Upper lobe of left lung (tissue), 6 donors: ENCODE data around the gene KRTAP1-1. TPM values are rescaled to one million over a fixed set of nuclear protein-coding genes. Genes with fewer than 3 reads are reported as not detected.

Experiments used
- ATAC-seq, 2 donors: fragments of 200-7000 bp; cut with Tn5 transposase; one replicate each; pipeline ENCODE4 v1.9.1; 2022; ENCODE audit warnings: mild to moderate bottlenecking in 2 of 2, moderate library complexity in 2 of 2; ENCODE audit not compliant: low FRiP score in 2 of 2
- DNase-seq, 2 donors: peaks; one replicate each; pipeline ENCODE4 v3.0.0-alpha.2; 2019 to 2020
- H3K27ac ChIP-seq, 4 donors: fragments of 200-600 bp; sonication (generic); one replicate each; pipeline ENCODE4 v1.5.1; 2016 to 2019
- H3K27me3 ChIP-seq, 4 donors: fragments of 200-600 bp; sonication (generic); one replicate each; pipeline ENCODE4 v1.5.1; 2017 to 2019
- H3K36me3 ChIP-seq, 4 donors: fragments of 200-600 bp; sonication (generic); one replicate each; pipeline ENCODE4 v1.5.1; 2016 to 2019
- H3K4me1 ChIP-seq, 4 donors: fragments of 200-600 bp; sonication (generic); one replicate each; pipeline ENCODE4 v1.5.1; 2018 to 2019
- H3K4me3 ChIP-seq, 4 donors: fragments of 200-600 bp; sonication (generic); one replicate each; pipeline ENCODE4 v1.5.1; 2017 to 2019; ENCODE audit warnings: mild to moderate bottlenecking in 2 of 4, moderate library complexity in 1 of 4
- H3K9me3 ChIP-seq, 4 donors: fragments of 200-600 bp; sonication (generic); one replicate each; pipeline ENCODE4 v1.5.1; 2018 to 2019
- EP300 ChIP-seq, 4 donors: sonication (generic); formaldehyde crosslinking; IDR thresholded peaks; one replicate each; pipeline ENCODE4 v1.5.1; 2017; ENCODE audit warnings: antibody characterized with exemption in 4 of 4, control low read depth in 2 of 4
- POLR2A ChIP-seq, 4 donors: fragments of 450-650 bp; IDR thresholded peaks; one replicate each; pipeline ENCODE4 v1.5.1; 2016 to 2017; ENCODE audit warnings: antibody characterized with exemption in 4 of 4, mild to moderate bottlenecking in 2 of 4
- POLR2AphosphoS5 ChIP-seq, 2 donors: sonication (generic); formaldehyde crosslinking; IDR thresholded peaks; one replicate each; pipeline ENCODE4 v1.5.1; 2017; ENCODE audit warnings: antibody characterized with exemption in 2 of 2
- WGBS, 2 donors: methylation state at CpG; one replicate each; pipeline ENCODE4 v1.1.5; 2017 to 2018; 5-methylcytosine and 5-hydroxymethylcytosine counted together
- total RNA-seq, 6 donors: library from RNA; depleted of rRNA in 4 of 6; stranded (reverse); fragments of >200 nt in 4 of 6; gene quantifications; one replicate each; pipeline versions ENCODE4 v1.1.0 to v1.2.1, GENCODE V29; 2016 to 2021
- TF ChIP-seq, protein P1 (sequence below), 6 experiments: fragments of 450-650 bp in 4 of 6; fragments of 200-600 bp in 2 of 6; sonication (generic) in 2 of 6; IDR thresholded peaks; one replicate each; pipeline ENCODE4 v1.5.1; 2016 to 2019; ENCODE audit warnings: antibody characterized with exemption in 6 of 6
- donor health status: DM: no; HTN: no; CAD: no; lungs with moderate emphysema.
- donor health status: DM: no; HTN: yes; CAD: no; lungs with severe emphysema.

The KRTAP1-1 gene
- total RNA-seq, 6 donors from 2014 or later, result not detected

DNA sequence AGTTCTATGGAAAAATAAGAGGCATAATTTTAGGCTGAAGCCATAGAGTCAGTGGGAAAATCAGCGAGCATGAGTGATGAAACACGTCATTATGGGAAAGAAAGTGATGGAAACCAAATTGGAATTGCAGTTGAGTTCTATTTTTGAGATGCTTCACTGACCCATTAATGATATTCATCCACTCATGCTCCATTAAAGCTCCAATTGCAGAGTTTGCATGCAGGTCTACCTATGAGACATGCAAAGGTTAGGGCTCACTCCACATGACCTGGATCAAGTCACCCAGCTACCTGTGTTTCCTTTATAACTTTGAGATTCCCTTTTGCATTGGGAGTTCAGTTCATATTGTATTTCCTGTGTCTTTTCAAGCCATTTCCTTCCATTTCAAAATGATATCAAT, 32.4 kb upstream of the KRTAP1-1 start:
- ATAC-seq (no peak), DNase-seq (no peak)
- H3K27ac ChIP-seq, result no peak overlapping the region
- no peaks in the 10 kb centered on the region for H3K9me3 ChIP-seq
- H3K27me3 ChIP-seq, result no peaks in the 10 kb centered on the region
- 89 to 90% methylated on average over 2 of the region's 2 CpGs for WGBS, 2 donors
- H3K4me3 ChIP-seq, result no peak overlapping the region
- H3K36me3 ChIP-seq, result no peaks in the 10 kb centered on the region
- TF ChIP-seq EP300 (IDR thresholded peaks at IDR 0.05) (no peak), POLR2AphosphoS5 (IDR thresholded peaks at IDR 0.05) (no peak), POLR2A (IDR thresholded peaks at IDR 0.05) (no peak)
- TF ChIP-seq, protein P1, sequence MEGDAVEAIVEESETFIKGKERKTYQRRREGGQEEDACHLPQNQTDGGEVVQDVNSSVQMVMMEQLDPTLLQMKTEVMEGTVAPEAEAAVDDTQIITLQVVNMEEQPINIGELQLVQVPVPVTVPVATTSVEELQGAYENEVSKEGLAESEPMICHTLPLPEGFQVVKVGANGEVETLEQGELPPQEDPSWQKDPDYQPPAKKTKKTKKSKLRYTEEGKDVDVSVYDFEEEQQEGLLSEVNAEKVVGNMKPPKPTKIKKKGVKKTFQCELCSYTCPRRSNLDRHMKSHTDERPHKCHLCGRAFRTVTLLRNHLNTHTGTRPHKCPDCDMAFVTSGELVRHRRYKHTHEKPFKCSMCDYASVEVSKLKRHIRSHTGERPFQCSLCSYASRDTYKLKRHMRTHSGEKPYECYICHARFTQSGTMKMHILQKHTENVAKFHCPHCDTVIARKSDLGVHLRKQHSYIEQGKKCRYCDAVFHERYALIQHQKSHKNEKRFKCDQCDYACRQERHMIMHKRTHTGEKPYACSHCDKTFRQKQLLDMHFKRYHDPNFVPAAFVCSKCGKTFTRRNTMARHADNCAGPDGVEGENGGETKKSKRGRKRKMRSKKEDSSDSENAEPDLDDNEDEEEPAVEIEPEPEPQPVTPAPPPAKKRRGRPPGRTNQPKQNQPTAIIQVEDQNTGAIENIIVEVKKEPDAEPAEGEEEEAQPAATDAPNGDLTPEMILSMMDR (IDR thresholded peaks at IDR 0.05), result no peak
- H3K4me1 ChIP-seq, result no peaks in the 10 kb centered on the region

DNA sequence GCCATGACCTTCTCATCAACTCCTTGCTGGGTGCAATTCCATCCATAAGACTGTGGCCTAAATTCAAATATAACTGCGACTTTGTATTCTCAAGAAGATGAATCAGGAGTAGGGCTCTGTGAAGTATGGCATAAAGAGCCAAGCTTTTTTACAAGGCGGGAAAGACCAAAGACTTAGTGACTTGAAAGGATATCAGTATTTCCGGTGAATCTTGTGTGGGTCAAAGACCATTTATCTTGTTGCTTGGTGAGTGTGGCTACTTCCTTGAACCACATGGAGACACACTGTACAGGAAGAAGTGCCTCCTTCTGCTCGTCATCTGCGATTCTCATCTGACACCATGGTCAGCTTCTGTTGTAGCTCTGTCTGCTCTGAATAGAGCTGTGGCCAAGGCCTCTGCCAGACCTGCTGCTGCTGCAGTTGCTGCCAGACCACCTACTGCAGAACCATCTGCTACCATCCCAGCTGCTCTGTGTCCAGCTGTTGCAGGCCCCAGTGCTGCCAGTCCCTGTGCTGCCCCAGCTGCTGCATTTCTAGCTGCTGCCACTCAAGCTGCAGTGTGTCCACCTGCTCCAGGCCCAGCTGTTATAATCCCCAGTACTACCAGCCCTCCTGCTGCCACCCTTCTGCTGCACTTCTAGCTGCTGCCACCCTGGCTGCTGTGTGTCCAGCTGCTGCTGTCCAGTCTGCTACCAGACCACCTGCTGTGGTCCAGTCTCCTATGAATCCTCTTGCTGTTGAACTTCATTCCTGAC, 30.5 kb upstream of the KRTAP1-1 start:
- Histone ChIP-seq H3K36me3 (no peaks in the 10 kb centered on the region), H3K9me3 (no peaks in the 10 kb centered on the region), H3K4me1 (no peaks in the 10 kb centered on the region), H3K27ac (no peak overlapping the region), H3K4me3 (no peak overlapping the region), H3K27me3 (no peaks in the 10 kb centered on the region)
- ATAC-seq (no peak), DNase-seq (peak in 1 of 2 donors; percentile 27)
- 67 to 75% methylated on average over 5 of the region's 5 CpGs for WGBS, 2 donors
- TF ChIP-seq POLR2AphosphoS5 (IDR thresholded peaks at IDR 0.05), result no peak
- no peak for TF ChIP-seq EP300 (IDR thresholded peaks at IDR 0.05)
- TF ChIP-seq, protein P1 (IDR thresholded peaks at IDR 0.05), result no peak
- no peak for TF ChIP-seq POLR2A (IDR thresholded peaks at IDR 0.05)

DNA sequence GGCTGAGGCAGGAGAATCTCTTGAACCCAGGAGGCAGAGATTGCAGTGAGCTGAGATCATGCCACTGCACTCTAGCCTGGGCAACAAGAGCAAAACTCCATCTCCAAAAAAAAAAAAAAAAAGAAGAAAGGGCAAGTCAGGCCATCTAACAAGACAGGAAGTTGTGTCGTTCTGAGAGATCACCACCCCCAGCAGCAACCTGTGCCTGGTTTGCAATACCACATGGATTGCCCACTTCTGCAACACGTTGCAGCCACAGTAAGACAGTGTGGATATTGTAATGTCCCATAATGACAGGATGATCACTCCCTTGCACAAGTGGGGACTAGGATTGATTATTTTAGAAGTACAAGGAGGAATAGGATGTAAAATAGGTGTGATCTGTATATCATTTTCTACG, 27.8 kb upstream of the KRTAP1-1 start:
- 73 to 77% methylated on average over 3 of the region's 3 CpGs for WGBS, 2 donors
- DNase-seq, result no peak
- no peak for ATAC-seq
- no peak overlapping the region for H3K4me3 ChIP-seq
- H3K27ac ChIP-seq, result no peak overlapping the region
- no peak for TF ChIP-seq POLR2AphosphoS5 (IDR thresholded peaks at IDR 0.05)
- no peak for TF ChIP-seq EP300 (IDR thresholded peaks at IDR 0.05)
- no peak for TF ChIP-seq POLR2A (IDR thresholded peaks at IDR 0.05)
- TF ChIP-seq, protein P1 (IDR thresholded peaks at IDR 0.05), result no peak
- no peaks in the 10 kb centered on the region for H3K36me3 ChIP-seq
- no peaks in the 10 kb centered on the region for H3K4me1 ChIP-seq
- H3K9me3 ChIP-seq, result no peaks in the 10 kb centered on the region
- no peaks in the 10 kb centered on the region for H3K27me3 ChIP-seq

DNA sequence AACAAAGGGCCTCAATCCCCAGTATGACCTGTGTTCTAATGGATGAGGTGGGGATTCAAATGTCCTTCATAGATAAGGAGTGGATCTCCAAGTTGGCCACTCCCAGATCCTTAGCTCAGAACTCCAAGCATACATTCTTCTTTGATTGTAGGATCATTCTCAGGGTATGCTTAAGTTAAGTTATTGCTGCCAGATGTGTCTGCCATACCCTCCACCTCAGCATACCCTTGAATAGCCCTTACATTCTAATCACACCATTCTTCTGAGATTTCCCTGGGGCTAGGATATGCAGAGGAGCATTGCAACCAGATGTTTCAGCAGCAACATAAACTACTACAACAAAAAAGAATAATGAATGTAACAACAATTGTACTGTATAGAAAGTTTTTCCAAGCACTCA, 26.0 kb upstream of the KRTAP1-1 start:
- Histone ChIP-seq H3K36me3 (no peaks in the 10 kb centered on the region), H3K9me3 (no peaks in the 10 kb centered on the region), H3K4me3 (no peak overlapping the region), H3K4me1 (no peaks in the 10 kb centered on the region), H3K27ac (no peak overlapping the region), H3K27me3 (no peaks in the 10 kb centered on the region)
- TF ChIP-seq, protein P1 (IDR thresholded peaks at IDR 0.05), result no peak
- TF ChIP-seq POLR2AphosphoS5 (IDR thresholded peaks at IDR 0.05) (no peak), EP300 (IDR thresholded peaks at IDR 0.05) (no peak), POLR2A (IDR thresholded peaks at IDR 0.05) (no peak)
- ATAC-seq (no peak), DNase-seq (no peak)
